Activated T-cell treated with anti-CD3 and anti-CD28 coated beads, Interleukin-2, amount 50 U/mL, for 4 hours (primary cell): ENCODE results near the gene TCP11. TPM values are rescaled to one million over a fixed set of nuclear protein-coding genes. Genes with fewer than 3 reads are reported as not detected.

Source experiments
- ATAC-seq, 2 donors: fragments of 200-7000 bp; cut with Tn5 transposase; one replicate each; pipeline ENCODE4 v1.10.0; 2021
- DNase-seq: peaks from one replicate; pipeline ENCODE4 v3.0.0-alpha.2; 2020
- H3K27me3 Mint-ChIP-seq: one replicate; pipeline ENCODE4 v1.8.0; 2021; ENCODE audit warnings: low read depth, mixed read lengths
- H3K36me3 Mint-ChIP-seq: one replicate; pipeline ENCODE4 v1.8.0; 2022; ENCODE audit warnings: mixed read lengths; ENCODE audit not compliant: insufficient read depth
- H3K4me1 Mint-ChIP-seq: one replicate; pipeline ENCODE4 v1.8.0; 2021; ENCODE audit warnings: low read depth, mixed read lengths
- H3K4me3 Mint-ChIP-seq: one replicate; pipeline ENCODE4 v1.8.0; 2021; ENCODE audit warnings: mild to moderate bottlenecking, moderate library complexity, mixed read lengths
- H3K9me3 Mint-ChIP-seq: one replicate; pipeline ENCODE4 v1.8.0; 2021; ENCODE audit warnings: mixed read lengths
- total RNA-seq, 3 donors: library from RNA; stranded (reverse); gene quantifications; one replicate each; pipeline ENCODE4 v1.2.1, GENCODE V29; 2021

TCP11 gene
- total RNA-seq, 3 donors from 2014 or later, result not detected

DNA sequence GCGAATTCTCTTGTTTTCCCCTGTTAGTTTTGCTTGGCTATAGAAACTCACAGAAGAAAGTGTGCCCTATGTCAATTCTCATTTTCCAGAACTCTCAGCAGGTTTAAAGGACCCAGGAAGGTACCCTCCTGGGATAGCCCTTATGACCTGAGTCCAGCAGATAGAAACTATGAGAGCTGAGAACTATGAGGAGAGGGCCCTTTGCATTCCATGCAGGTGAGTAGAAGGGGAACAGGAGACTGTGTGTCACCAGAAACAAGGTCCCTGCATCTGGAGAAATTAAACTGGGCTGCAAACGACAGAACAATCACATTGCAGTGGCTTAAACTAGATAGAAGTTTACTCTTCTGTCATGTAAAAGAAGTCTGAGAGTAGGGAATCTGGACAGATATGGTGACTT, 36.9 kb upstream of the TCP11 start:
- ATAC-seq (no peak), DNase-seq (no peak)
- no peaks in the 10 kb centered on the region for H3K36me3 Mint-ChIP-seq
- H3K4me3 Mint-ChIP-seq, result no peak overlapping the region
- H3K9me3 Mint-ChIP-seq, result no peaks in the 10 kb centered on the region
- peaks cover 9% of the 10 kb centered on the region for H3K4me1 Mint-ChIP-seq
- peaks cover 10% of the 10 kb centered on the region for H3K27me3 Mint-ChIP-seq

DNA sequence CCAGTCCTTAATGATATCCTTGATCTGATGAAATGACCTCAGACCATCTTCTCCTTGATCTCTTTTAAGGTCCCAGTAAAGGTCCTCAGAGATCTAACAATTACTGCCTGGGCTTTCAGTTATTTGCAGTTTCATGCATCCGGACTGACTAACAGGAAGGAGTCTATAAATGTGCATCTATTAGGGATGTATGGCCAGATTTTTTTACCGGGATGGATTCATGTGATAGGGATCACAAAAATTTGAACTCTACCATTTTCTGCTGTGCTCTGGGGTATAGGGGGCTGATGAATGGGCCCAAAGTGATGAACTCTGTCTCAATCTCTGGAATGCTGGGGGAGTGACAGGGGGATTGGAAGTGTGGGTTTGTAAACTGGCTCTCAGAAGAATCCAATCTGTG, 36.5 kb upstream of the TCP11 start:
- ATAC-seq (no peak), DNase-seq (no peak)
- Mint-ChIP-seq H3K4me3 (no peak overlapping the region), H3K4me1 (peaks cover 9% of the 10 kb centered on the region), H3K27me3 (peaks cover 7% of the 10 kb centered on the region), H3K36me3 (no peaks in the 10 kb centered on the region), H3K9me3 (no peaks in the 10 kb centered on the region)

DNA sequence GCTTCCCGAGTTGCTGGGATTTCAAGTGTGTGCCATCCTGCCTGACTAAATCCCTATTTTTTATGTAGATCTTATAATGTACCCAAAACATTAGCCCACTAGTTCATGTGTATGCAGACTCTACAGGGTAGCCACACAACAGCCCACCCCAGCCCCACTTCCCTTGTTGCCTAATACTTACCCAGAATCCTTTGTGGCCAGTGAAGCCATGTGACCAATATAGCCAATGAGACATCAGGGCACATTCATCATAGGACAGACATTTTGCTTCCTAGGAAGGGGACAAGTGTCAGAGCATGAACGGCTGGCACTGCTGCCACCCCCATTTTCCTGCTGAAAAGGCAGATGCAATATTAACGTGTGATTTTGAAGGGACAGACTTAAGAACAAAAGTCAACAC, 36.0 kb upstream of the TCP11 start:
- DNase-seq (no peak), ATAC-seq (no peak)
- Mint-ChIP-seq H3K36me3 (no peaks in the 10 kb centered on the region), H3K9me3 (no peaks in the 10 kb centered on the region), H3K4me3 (no peak overlapping the region), H3K27me3 (peaks cover 7% of the 10 kb centered on the region), H3K4me1 (peaks cover 9% of the 10 kb centered on the region)

DNA sequence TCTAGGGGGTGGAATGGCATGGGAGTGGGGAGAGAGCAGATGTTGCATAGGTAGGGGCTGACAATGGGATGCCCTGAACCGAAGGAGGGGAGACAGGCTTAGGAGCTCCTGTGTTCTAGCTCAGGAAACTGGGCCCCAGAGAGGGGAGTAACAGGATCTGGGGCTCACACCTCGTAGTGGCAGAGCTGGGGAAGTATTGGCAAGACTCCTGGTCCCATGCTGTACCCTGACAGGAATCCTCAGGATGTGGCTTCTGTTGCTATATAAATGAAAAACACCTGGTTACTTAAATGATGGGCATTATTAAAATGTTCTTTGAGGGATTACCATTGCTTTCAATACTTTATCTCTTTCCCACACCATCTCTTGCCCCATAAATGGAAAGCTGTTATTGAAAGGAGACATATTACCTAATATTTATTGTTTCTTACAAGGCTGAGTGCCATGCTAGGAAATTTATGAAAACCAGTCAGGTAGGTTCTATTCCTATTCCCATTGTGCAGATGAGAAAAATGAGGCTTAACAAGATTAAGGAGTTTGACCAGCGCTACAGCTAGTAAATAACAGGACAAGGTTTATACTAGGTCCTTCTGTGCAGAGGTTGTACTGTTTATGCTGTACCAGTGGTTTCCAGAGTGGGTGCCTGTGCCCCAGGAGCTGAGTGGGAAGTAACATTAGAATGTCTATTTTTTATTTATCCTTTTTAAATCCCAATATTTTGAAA, 35.3 kb upstream of the TCP11 start:
- no peak for ATAC-seq
- no peaks in the 10 kb centered on the region for H3K36me3 Mint-ChIP-seq
- H3K4me3 Mint-ChIP-seq, result no peak overlapping the region
- no peaks in the 10 kb centered on the region for H3K9me3 Mint-ChIP-seq
- no peak for DNase-seq
- peaks cover 9% of the 10 kb centered on the region for H3K4me1 Mint-ChIP-seq
- H3K27me3 Mint-ChIP-seq, result peaks cover 4% of the 10 kb centered on the region

DNA sequence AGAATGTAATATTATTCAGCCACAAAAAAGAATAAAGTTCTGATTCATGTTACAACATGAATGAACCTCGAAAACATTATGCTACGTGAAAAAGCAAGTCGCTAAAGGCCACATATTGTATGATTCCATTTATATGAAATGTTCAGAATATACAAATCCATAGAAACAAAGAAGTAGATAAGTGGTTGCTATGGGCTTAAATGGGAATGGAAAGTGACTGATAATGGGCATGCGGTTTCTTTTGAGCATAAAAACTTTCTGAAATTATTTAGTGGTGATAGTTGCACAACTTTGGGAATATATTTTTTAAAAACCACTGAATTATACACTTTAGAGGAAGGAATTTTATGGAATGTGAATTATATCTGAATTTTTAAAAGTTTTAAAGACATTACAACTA, 33.4 kb upstream of the TCP11 start:
- Mint-ChIP-seq H3K27me3 (peaks cover 10% of the 10 kb centered on the region), H3K36me3 (no peaks in the 10 kb centered on the region), H3K4me1 (peaks cover 9% of the 10 kb centered on the region), H3K9me3 (no peaks in the 10 kb centered on the region), H3K4me3 (no peak overlapping the region)
- ATAC-seq (no peak), DNase-seq (no peak)

DNA sequence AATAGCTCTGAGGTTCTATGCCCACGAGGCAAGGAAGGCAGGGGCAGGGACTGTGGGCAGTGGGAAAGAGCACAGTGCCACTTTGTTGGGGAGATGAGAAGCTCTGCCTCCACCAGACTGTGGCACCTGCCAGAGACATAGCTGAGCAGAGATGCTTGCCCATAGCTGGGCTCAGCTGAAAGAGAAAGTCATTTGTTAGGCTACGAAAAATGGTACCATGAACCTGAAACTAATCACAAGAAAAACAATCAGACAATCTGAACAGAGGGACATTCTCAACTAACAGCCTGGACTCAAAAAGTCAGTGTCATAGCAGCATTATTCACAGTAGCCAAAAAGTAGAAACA, 32.9 kb upstream of the TCP11 start:
- H3K27me3 Mint-ChIP-seq, result peaks cover 10% of the 10 kb centered on the region
- DNase-seq (no peak), ATAC-seq (no peak)
- peaks cover 9% of the 10 kb centered on the region for H3K4me1 Mint-ChIP-seq
- no peaks in the 10 kb centered on the region for H3K9me3 Mint-ChIP-seq
- H3K4me3 Mint-ChIP-seq, result no peak overlapping the region
- no peaks in the 10 kb centered on the region for H3K36me3 Mint-ChIP-seq

DNA sequence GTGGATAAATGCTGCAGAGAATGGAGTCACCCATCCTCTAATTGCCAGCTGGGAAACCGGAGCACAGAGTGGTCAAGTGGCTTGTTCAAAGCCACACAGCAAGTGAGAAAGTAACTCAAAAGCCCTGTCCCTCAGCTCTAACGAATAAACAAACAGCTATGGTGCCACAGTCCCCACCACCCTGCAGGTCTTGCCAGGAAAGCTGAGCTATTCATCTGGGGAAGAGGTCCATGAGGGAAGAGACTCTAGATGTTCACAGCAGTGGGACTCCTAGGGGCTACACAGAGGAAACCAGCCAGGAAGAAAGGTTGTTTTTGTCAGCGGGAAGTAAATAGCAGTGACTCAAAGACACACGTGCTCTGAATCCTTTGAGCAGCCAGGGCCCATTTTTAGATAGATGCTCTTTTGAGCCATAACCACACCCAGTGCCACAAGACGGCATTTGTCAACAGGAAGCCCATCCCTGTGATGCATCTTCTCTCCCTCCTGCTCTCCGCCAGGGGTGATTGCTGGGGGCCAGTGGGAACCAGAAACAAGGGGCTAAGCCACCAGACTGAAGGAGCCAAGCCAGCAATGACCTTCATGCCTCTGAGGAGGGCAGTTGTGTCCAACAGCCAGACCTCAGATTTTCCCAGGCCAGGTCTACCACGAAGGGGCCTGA, 32.4 kb upstream of the TCP11 start:
- H3K4me1 Mint-ChIP-seq, result peaks cover 9% of the 10 kb centered on the region
- DNase-seq (no peak), ATAC-seq (no peak)
- no peak overlapping the region for H3K4me3 Mint-ChIP-seq
- H3K36me3 Mint-ChIP-seq, result no peaks in the 10 kb centered on the region
- H3K27me3 Mint-ChIP-seq, result peaks cover 10% of the 10 kb centered on the region
- H3K9me3 Mint-ChIP-seq, result no peaks in the 10 kb centered on the region

DNA sequence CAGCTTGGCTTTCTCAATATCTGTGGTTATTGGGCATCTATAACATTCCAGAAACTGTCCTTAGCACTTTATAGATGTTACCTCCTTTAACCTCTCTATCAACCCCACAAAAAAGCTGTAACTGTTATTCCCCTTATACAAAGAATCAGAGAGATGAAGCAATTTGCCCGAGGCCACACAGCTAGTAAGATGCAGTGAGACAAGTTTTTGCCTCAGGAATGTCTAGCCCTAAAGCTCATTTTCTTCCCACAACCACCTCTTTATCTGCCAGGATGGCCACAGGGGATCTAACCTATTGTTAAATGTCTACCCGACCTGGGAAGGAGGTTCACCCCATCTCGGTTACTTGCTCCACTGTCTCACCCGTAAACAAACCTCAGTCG, 31.9 kb upstream of the TCP11 start:
- no peaks in the 10 kb centered on the region for H3K9me3 Mint-ChIP-seq
- H3K27me3 Mint-ChIP-seq, result peaks cover 10% of the 10 kb centered on the region
- DNase-seq (no peak), ATAC-seq (no peak)
- peaks cover 9% of the 10 kb centered on the region for H3K4me1 Mint-ChIP-seq
- H3K36me3 Mint-ChIP-seq, result no peaks in the 10 kb centered on the region
- no peak overlapping the region for H3K4me3 Mint-ChIP-seq

DNA sequence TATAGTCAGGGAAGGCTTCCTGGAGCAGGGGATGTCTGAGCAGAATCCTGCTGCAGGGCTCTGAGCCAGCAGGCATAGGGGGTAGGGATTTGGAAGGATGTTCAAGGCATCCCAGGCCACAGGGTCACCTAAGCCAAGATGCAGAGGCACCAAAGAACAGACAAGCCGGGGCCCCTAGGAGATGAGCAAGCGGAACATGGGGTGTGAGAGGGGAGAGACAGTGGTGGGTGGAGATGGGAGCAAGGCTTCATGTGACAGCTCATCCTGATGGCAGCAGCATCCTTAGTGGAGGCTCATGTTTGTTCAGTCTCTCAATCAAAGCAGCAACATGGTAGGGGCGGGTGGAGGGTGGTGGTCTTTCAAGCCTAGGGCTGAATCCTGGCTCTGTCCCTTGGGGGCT, 29.8 kb upstream of the TCP11 start:
- Mint-ChIP-seq H3K9me3 (no peaks in the 10 kb centered on the region), H3K4me3 (no peak overlapping the region), H3K4me1 (peaks cover 9% of the 10 kb centered on the region), H3K27me3 (peaks cover 9% of the 10 kb centered on the region), H3K36me3 (no peaks in the 10 kb centered on the region)
- DNase-seq, result no peak
- no peak for ATAC-seq

DNA sequence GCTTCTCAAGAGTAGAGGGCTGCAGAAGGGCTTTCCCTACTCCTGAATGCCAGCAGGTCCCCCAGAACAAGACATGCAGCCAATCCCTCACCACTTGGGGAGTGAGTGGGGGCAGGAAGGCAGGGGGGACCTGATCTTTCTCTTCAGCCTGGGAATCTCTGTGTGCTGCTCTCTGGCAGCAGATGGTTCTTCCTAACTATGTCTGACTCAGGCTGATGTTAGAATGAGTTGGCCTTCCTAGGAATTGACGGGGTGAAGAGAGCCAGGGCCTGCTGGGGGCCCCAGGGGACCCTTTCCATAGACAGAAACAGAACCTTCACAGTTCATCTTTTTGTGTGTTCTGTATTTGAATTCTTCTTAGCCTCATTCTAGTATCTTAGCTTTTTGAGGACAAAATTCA, 29.0 kb upstream of the TCP11 start:
- no peak overlapping the region for H3K4me3 Mint-ChIP-seq
- no peaks in the 10 kb centered on the region for H3K36me3 Mint-ChIP-seq
- DNase-seq, result no peak
- ATAC-seq, result no peak
- peaks cover 7% of the 10 kb centered on the region for H3K27me3 Mint-ChIP-seq
- no peaks in the 10 kb centered on the region for H3K9me3 Mint-ChIP-seq
- H3K4me1 Mint-ChIP-seq, result peaks cover 9% of the 10 kb centered on the region

DNA sequence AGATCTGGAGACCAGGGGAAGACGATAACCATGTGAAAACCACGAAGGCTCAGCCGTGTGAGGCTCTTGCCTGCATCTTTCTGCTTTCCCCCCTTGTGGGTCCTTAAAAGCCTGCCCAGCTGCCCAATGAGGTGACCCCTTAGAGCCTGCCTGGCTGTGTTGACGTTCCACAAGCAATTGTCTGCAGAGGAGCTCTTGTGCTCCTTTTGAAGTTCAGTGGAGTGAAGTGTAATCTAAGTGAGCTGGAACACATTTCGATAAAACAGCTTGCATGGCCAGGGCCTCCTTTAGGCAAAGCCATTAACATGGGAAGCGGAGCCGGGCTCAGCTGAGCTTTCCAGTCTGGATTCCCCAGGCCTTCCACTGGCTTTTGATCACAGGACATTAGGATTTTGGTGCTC, 27.3 kb upstream of the TCP11 start:
- Mint-ChIP-seq H3K9me3 (no peaks in the 10 kb centered on the region), H3K36me3 (no peaks in the 10 kb centered on the region), H3K4me3 (no peak overlapping the region), H3K4me1 (peaks cover 3% of the 10 kb centered on the region), H3K27me3 (peaks cover 14% of the 10 kb centered on the region)
- ATAC-seq (no peak), DNase-seq (no peak)

DNA sequence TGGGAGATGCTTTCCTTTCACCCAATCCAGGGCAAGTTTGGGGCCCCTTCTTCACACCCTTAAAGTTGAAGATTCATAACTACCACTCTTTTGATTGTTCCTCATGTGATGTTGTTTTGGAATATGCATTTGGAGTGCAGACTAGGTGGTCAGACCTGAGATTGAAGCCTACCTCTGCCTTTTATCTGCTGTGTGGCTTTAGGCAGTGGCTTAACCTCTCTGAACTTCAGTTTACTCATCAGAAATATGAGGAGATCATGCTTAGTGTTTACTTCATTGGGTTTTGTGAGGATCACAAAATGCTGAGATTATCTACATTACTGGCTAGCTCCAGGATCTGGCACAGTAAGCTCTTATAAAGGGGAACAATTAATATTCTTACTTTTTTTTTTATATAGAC, 26.4 kb upstream of the TCP11 start:
- H3K27me3 Mint-ChIP-seq, result peaks cover 16% of the 10 kb centered on the region
- no peaks in the 10 kb centered on the region for H3K4me1 Mint-ChIP-seq
- no peaks in the 10 kb centered on the region for H3K9me3 Mint-ChIP-seq
- no peak for DNase-seq
- no peaks in the 10 kb centered on the region for H3K36me3 Mint-ChIP-seq
- no peak for ATAC-seq
- H3K4me3 Mint-ChIP-seq, result no peak overlapping the region

DNA sequence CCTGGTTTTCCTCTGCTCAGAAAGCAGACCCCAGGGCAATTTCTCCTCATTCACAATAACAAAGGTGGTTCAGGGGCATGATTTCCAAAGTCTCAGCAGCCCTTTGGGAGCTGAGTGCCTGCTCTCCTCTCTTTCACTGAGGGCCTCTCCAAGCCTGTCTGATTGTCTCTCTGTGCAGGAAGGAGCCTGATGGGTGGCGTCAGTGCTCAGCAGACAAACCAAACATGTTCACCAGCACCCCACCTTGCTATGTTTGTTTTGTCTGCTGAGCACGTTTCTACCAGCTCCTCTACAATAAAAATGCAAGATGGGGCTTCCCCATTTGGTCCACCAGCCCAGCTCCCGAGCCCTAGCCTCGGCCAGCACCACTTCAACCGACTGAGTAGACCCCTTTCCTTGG, 25.4 kb upstream of the TCP11 start:
- H3K4me1 Mint-ChIP-seq, result no peaks in the 10 kb centered on the region
- no peaks in the 10 kb centered on the region for H3K36me3 Mint-ChIP-seq

DNA sequence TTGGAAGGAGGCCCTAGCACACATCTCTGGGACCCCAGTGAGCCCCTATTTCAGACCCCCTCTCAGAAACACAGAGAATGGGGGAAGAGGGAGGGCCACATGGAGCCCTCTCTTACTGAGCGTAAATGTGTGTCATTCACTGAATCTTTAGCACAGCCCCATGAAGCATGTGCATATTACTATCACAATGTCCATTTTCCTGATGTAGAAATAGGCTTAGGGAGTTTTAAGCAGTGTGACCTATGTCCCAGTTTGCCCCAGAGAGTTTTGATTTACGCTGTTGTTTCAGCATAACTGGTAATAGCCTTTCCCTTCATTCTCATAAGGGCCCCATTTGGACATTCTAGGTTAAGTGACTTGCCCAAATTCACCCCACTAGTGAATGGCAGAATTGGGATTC, 25.0 kb upstream of the TCP11 start:
- no peak for ATAC-seq
- H3K4me1 Mint-ChIP-seq, result no peaks in the 10 kb centered on the region

More for the DNA sequence above, 25.4 kb upstream of the TCP11 start:
- H3K4me3 Mint-ChIP-seq, result no peak overlapping the region
- DNase-seq (no peak), ATAC-seq (no peak)
- no peaks in the 10 kb centered on the region for H3K9me3 Mint-ChIP-seq
- H3K27me3 Mint-ChIP-seq, result peaks cover 16% of the 10 kb centered on the region

DNA sequence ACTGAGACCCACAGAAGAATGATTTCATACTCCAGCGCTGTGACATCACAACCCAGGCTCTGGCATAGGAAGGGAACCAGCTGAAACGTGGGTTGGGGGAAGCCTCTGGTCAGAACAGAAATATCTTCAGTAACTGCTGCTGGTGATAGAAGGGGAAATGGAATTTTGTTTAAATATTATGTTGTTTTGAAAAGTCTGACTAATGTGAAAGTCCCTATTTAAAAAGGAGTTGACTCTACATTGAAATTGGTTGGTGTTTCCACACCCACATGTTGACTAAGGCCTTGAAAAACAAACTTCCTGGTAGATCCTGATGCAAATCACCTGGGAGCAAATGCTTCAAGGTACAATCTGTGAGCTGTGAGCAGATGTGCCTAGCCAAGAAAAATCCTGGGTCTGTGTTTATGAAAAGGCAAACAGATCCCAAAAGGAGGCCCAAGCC, 24.5 kb upstream of the TCP11 start:
- ATAC-seq (no peak), DNase-seq (no peak)
- Mint-ChIP-seq H3K4me3 (no peak overlapping the region), H3K4me1 (no peaks in the 10 kb centered on the region), H3K36me3 (no peaks in the 10 kb centered on the region), H3K27me3 (peaks cover 14% of the 10 kb centered on the region), H3K9me3 (no peaks in the 10 kb centered on the region)

More for the DNA sequence above, 25.0 kb upstream of the TCP11 start:
- DNase-seq, result no peak
- no peaks in the 10 kb centered on the region for H3K36me3 Mint-ChIP-seq
- H3K27me3 Mint-ChIP-seq, result peaks cover 16% of the 10 kb centered on the region
- no peaks in the 10 kb centered on the region for H3K9me3 Mint-ChIP-seq
- no peak overlapping the region for H3K4me3 Mint-ChIP-seq
